ENCODE data around the gene PLD6. TPM values are rescaled to one million over a fixed set of nuclear protein-coding genes. Genes with fewer than 3 reads are reported as not detected.

Gene PLD6
- total and polyA plus RNA-seq, 2 donors (not counting 1 experiment from before 2014, with no cell fraction given), result 2.5 to 7.8 TPM

DNA sequence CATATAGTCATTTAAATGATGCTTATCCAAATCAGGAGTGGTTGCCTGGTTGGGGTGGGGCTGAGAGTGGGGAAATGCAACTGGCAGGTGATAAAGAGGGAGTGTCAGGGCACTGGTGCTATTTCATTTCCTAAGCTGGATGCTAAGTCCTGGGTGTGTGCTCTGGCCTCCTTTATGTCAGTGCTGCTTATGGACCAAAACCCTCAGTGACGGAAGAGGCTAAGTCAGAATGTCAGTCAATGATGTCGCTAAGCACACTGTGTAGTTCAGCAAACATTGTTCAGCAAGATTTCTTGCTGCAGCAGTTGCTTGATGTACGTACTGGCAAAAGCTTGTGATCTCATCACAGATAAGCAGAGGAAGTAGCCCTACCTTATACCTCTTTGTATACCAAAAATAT is 47.3 kb upstream of the PLD6 start:
- no peak overlapping the region for H3K4me3 ChIP-seq (replicated peaks in 1 of 4; ENCODE audit: control extremely low read depth in 1 of 4, insufficient read depth in 1 of 4, low read depth in 3 of 4, low read length in 4 of 4)
- no peaks in the 10 kb centered on the region for H3K27me3 ChIP-seq (ENCODE audit: control insufficient read depth, insufficient read depth, low read length)
- TF ChIP-seq, protein P1, sequence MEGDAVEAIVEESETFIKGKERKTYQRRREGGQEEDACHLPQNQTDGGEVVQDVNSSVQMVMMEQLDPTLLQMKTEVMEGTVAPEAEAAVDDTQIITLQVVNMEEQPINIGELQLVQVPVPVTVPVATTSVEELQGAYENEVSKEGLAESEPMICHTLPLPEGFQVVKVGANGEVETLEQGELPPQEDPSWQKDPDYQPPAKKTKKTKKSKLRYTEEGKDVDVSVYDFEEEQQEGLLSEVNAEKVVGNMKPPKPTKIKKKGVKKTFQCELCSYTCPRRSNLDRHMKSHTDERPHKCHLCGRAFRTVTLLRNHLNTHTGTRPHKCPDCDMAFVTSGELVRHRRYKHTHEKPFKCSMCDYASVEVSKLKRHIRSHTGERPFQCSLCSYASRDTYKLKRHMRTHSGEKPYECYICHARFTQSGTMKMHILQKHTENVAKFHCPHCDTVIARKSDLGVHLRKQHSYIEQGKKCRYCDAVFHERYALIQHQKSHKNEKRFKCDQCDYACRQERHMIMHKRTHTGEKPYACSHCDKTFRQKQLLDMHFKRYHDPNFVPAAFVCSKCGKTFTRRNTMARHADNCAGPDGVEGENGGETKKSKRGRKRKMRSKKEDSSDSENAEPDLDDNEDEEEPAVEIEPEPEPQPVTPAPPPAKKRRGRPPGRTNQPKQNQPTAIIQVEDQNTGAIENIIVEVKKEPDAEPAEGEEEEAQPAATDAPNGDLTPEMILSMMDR (conservative IDR thresholded peaks at IDR 0.05 in 1 of 2, IDR thresholded peaks at IDR 0.05 in 1 of 2; ENCODE audit: low read depth in 1 of 2, low read length in 2 of 2), result no peak
- no peak for TF ChIP-seq EZH2 (IDR thresholded peaks at IDR 0.05; ENCODE audit: low read length, missing control alignments)
- H3K36me3 ChIP-seq (ENCODE audit: control insufficient read depth, insufficient read depth, low read length), result peaks cover 8% of the 10 kb centered on the region
- no peak overlapping the region for H3K9ac ChIP-seq (ENCODE audit: insufficient read depth, low read length)
- H4K20me1 ChIP-seq (ENCODE audit: control insufficient read depth, extremely low read depth, insufficient read depth, low read length), result no peaks in the 10 kb centered on the region
- no peaks in the 10 kb centered on the region for H3K79me2 ChIP-seq (ENCODE audit: control insufficient read depth, insufficient read depth, low read length)
- no peaks in the 10 kb centered on the region for H3K4me1 ChIP-seq (ENCODE audit: control insufficient read depth, extremely low read depth, insufficient read depth, low read length)
- H3K27ac ChIP-seq (ENCODE audit: insufficient read depth, low read length), result no peak overlapping the region
- DNase-seq (ENCODE audit: low read depth in 2 of 2), result no peak
- no peaks in the 10 kb centered on the region for H3K9me3 ChIP-seq (ENCODE audit: control insufficient read depth, insufficient read depth, low read depth, low read length)
- H3K4me2 ChIP-seq (ENCODE audit: extremely low read depth, insufficient read depth, low read length), result no peak overlapping the region
- H2AFZ ChIP-seq (ENCODE audit: low read length), result no peak overlapping the region

- TF ChIP-seq, protein P1 (conservative IDR thresholded peaks at IDR 0.05 in 1 of 2, IDR thresholded peaks at IDR 0.05 in 1 of 2; ENCODE audit: low read depth in 1 of 2, low read length in 2 of 2), result no peak
- TF ChIP-seq EZH2 (IDR thresholded peaks at IDR 0.05; ENCODE audit: low read length, missing control alignments), result no peak
- H3K4me2 ChIP-seq (ENCODE audit: extremely low read depth, insufficient read depth, low read length), result no peak overlapping the region
- no peak overlapping the region for H2AFZ ChIP-seq (ENCODE audit: low read length)
- no peaks in the 10 kb centered on the region for H3K27me3 ChIP-seq (ENCODE audit: control insufficient read depth, insufficient read depth, low read length)
- H3K9ac ChIP-seq (ENCODE audit: insufficient read depth, low read length), result no peak overlapping the region
- H3K79me2 ChIP-seq (ENCODE audit: control insufficient read depth, insufficient read depth, low read length), result no peaks in the 10 kb centered on the region
- H4K20me1 ChIP-seq (ENCODE audit: control insufficient read depth, extremely low read depth, insufficient read depth, low read length), result no peaks in the 10 kb centered on the region
- DNase-seq (ENCODE audit: low read depth in 2 of 2), result no peak
- H3K9me3 ChIP-seq (ENCODE audit: control insufficient read depth, insufficient read depth, low read depth, low read length), result no peaks in the 10 kb centered on the region
- no peak overlapping the region for H3K4me3 ChIP-seq (replicated peaks in 1 of 4; ENCODE audit: control extremely low read depth in 1 of 4, insufficient read depth in 1 of 4, low read depth in 3 of 4, low read length in 4 of 4)
- no peaks in the 10 kb centered on the region for H3K4me1 ChIP-seq (ENCODE audit: control insufficient read depth, extremely low read depth, insufficient read depth, low read length)
- peaks cover 8% of the 10 kb centered on the region for H3K36me3 ChIP-seq (ENCODE audit: control insufficient read depth, insufficient read depth, low read length)
- no peak overlapping the region for H3K27ac ChIP-seq (ENCODE audit: insufficient read depth, low read length)
Observed at GRCh38 chr17:17252149-17252661, 46.1 kb upstream of the PLD6 start.

DNA sequence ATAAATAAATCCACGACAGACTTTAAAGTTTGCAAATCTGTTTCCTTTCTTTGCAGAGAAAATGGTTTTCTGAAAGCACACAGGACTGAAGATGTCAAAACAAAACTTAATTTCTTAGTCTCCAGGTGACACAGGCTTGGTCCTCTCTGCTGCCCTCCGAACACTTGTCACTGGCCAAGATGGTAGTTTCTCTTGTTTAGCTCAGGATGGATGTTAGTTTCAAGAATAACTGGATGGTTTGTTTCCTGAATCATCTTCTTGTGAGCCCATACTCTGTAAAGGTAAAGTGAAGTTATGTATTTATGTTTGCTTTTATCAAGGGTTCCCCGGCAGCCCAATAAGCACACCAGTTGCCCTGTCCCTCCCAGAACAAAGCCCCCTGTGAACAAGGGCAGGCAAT is 40.7 kb upstream of the PLD6 start:
- Histone ChIP-seq H2AFZ (ENCODE audit: low read length) (no peak overlapping the region), H3K27ac (ENCODE audit: insufficient read depth, low read length) (no peak overlapping the region), H3K4me1 (ENCODE audit: control insufficient read depth, extremely low read depth, insufficient read depth, low read length) (no peaks in the 10 kb centered on the region), H3K36me3 (ENCODE audit: control insufficient read depth, insufficient read depth, low read length) (peaks cover 3% of the 10 kb centered on the region), H3K9ac (ENCODE audit: insufficient read depth, low read length) (no peak overlapping the region), H3K9me3 (ENCODE audit: control insufficient read depth, insufficient read depth, low read depth, low read length) (no peaks in the 10 kb centered on the region), H3K4me2 (ENCODE audit: extremely low read depth, insufficient read depth, low read length) (no peak overlapping the region), H3K79me2 (ENCODE audit: control insufficient read depth, insufficient read depth, low read length) (no peaks in the 10 kb centered on the region), H4K20me1 (ENCODE audit: control insufficient read depth, extremely low read depth, insufficient read depth, low read length) (no peaks in the 10 kb centered on the region), H3K27me3 (ENCODE audit: control insufficient read depth, insufficient read depth, low read length) (no peaks in the 10 kb centered on the region), H3K4me3 (replicated peaks in 1 of 4; ENCODE audit: control extremely low read depth in 1 of 4, insufficient read depth in 1 of 4, low read depth in 3 of 4, low read length in 4 of 4) (no peak overlapping the region)
- no peak for DNase-seq (ENCODE audit: low read depth in 2 of 2)
- TF ChIP-seq EZH2 (IDR thresholded peaks at IDR 0.05; ENCODE audit: low read length, missing control alignments), result no peak
- TF ChIP-seq, protein P1 (conservative IDR thresholded peaks at IDR 0.05 in 1 of 2, IDR thresholded peaks at IDR 0.05 in 1 of 2; ENCODE audit: low read depth in 1 of 2, low read length in 2 of 2), result no peak

Measured in fibroblast of lung (primary cell).